Measurements from ENCODE around the gene TTC1.

TTC1 gene

DNA sequence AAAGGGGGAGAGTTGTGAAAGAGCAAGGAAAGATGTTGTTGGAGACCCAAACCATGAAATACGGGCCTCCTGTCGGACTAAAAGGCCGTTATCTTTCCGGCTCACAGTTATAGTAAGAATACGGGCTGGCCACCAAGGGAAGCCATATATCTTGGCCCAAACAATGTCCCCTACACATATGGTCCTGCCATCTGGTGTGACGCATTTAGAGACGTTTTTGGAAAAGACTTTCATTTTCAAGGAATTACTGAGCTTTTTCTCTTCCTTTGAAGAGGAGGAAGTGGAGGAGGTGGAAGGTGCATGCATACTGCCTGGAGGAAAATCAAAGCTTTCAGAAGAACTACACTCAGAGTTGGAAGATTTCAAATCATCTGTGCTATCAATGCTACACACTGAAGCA, 83.6 kb downstream of the TTC1 start:
- no peak for DNase-seq

DNA sequence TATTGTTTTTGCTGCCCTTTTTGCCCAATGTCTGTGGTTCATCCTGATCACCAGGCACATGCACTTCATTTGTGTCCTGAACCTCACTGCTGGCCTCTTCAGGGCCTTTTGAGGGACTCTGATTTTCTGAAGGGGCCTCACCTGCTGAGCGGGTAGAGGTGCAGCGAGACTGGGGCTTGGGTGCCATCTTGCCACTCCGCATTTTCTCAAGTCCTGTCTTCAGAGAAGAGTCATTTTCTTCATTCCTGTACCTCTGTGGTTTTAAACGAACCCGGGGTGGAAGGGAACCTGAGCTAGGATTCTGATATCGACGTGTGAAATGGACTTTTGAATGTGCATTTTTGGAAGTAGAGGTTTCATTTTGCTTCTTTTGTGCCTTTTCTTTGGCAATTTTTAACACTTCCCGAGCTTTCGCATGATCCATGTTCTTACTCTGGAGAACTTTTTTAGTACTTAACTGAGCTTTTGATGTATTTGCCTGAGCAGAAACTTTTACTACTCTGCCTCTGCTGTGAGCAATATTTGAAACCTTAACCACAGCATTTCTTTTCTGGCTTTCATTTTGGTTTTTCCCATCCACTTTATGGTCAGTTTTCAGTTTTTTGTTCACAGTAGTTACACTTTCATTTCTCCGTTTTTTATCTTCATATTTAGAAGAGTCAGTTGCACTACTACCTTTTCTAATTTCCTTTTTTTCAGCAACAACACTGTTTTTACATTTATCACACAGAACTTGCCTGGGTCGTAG, 84.2 kb downstream of the TTC1 start:
- DNase-seq: peak; percentile 10

DNA sequence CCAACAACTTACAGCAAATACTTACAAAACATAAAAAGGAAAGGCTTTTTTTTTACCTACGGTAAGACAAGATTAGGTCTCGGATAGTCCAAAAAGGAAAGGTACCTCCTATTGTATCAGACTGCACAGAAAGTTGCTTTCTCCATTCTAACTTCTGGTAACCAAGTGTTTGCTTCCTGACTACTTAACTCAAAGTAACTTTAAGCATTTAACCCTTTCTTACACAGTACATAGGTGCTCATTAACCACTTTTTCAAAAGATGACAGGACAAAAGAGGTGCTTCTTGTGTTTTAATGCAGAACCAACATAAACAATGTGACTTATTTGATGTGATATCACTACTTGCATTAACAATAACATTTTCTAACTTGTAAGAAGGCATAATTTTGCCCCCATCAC, 87.2 kb downstream of the TTC1 start:
- no peak for DNase-seq

DNA sequence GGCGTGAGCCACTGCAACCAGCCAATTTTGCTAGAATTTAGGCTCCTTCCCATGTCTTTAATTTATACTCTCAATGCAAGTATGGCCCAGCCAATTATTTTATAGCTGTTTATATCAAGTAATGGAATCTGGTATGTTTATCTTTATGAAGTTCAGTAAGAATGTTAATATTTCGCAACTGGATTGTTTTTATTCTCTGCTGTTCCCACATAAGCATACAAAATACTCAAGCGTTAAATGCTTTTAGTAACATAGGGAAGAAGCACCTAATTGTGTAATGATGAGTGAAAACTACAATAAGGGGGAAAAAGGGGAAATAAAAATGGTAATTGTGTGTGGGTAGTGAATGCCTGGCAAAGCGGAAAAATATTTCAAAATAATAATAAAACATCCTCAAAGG, 89.1 kb downstream of the TTC1 start:
- no peak for DNase-seq

DNA sequence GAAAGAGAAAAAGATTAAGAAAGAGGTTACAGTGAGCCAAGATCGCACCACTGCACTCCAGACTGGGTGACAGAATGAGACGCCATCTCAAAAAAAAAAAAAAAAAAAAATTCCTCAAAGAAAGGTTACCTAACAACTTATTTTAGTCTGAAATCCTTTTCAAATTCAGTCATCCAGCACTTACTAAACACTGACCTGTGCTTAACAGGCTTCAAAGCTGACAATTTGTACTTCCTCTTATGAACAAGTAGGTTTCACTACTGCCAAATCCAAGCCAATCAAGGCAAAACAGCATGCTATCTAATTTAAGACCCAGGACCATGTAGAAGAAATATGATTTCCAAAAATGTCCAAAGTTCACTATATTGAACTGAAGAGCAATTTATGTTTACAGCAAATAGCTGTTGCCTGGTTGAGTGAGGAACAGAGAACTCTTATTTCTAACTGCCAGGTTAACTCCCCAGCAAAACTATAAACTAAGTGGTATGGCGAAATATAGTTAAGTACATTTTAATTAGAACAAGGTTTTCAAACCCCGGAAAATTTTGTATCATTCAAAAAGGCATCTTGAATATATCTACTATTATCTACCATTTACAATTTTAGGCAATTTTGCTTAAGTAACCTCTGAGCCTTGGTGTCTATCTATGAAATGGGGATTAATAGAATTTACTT, 96.9 kb downstream of the TTC1 start:
- DNase-seq: no peak

DNA sequence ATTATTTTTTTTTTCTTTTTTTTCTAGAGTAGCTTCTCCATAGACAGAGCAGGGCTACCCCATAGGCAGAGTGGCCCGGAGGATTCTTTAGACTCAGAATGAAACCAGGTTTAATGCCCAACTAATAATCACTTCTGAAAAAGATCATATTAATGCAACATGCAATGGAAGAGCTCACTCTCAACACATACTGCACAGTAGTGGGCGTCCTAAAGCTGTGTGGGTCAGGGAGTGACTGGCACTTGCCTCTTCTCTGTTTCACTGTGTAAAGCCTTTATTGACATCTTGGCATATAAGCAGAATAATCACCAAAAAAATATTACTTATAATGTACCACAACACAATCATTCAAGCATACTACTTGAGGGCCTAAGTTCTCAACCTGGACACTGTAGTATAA, 99.2 kb downstream of the TTC1 start:
- no peak for DNase-seq
